ENCODE data around the gene COL4A2. TPM values are rescaled to one million over a fixed set of nuclear protein-coding genes. Genes with fewer than 3 reads are reported as not detected.
"Not testable (repeated sequence)": the region's sequence is repeated elsewhere in the genome, so short reads cannot be mapped to it uniquely, and the experiment has no call there.

The COL4A2 gene
- polyA plus RNA-seq, 12 donors: 347 to 994 (median 444) TPM

DNA sequence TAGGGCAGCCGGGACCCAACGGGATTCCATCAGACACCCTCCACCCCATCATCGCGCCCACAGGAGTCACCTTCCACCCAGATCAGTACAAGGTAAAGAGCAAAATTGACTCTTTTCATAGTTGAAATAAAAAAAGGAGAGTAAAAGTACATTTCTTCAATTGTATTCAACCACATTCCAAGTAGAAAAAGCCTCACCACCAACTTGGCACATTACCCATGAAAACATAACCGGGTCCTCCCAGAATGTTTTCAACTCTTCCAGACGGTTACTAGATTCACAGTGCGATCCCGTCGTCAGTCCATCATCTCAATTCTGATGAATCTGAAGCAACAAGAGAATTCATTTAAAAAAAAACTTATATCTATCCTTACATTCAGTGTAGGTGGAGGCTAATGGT, 129.2 kb downstream of the COL4A2 start:
- no peak for DNase-seq

DNA sequence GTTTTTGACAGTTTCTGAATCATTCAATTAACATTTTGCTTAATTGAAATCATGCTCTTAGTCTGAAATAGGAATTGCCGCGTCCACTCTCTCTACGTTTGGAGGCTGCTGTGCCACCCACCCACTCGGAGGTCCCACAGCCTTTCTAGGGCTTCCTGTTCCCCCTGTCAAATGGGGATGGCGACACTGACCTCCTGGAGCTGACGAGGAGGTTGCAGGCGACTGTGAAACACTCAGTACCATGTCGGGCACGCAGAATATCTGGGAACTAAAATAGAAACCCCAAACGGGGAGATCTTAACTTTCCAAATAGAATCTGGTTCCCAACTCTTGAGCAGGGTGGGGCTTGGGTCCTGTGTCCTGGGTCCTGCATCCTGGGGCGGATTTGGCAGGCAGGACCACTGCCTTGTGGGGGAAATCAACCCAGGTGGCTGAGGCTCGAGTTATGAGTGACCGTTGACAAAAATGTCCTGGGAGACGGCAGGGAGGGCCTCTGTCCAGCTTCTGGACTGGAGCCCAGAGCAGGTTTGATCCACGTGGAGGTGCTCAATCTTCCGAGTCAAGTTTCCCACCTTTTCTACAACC, 129.8 kb downstream of the COL4A2 start:
- no peak for DNase-seq

DNA sequence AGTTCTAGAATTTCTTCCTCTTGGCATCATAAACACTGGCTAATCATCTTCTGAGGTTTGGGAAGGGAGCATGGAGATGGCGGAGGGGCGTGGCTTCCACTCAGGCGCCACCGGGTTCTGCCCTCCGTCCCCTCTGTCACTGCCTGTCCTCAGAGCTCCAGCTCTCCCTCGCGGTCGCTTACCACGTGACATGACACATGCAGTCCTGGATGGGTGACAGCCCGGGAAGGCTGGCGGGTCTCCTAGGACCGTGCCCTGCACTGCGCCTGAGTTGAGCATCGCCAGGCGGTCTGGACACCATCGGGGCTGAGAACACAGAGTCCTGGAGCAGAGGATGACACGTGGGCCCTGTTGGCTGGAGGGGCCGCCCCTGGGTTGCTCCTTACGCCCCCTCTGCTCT, 131.1 kb downstream of the COL4A2 start:
- DNase-seq: no peak

DNA sequence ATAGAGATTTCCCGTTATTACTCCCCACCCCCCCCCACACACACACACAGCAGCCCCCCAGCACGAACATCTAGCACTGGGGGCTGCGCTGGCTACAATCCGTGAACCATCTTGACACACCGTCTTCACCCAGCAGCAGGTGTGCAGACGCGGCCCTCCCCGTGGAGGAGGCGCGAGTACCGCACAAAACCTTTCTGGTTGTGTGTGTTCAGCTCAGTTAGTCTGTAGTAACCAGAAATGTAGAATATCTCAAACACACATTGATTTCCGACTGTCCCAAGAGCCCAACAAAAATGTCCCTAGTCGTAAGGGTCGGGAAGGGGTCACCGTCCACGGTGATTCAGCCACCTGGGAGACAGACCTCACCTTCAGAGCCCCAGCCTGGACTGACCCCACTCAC, 131.7 kb downstream of the COL4A2 start:
- DNase-seq: no peak

DNA sequence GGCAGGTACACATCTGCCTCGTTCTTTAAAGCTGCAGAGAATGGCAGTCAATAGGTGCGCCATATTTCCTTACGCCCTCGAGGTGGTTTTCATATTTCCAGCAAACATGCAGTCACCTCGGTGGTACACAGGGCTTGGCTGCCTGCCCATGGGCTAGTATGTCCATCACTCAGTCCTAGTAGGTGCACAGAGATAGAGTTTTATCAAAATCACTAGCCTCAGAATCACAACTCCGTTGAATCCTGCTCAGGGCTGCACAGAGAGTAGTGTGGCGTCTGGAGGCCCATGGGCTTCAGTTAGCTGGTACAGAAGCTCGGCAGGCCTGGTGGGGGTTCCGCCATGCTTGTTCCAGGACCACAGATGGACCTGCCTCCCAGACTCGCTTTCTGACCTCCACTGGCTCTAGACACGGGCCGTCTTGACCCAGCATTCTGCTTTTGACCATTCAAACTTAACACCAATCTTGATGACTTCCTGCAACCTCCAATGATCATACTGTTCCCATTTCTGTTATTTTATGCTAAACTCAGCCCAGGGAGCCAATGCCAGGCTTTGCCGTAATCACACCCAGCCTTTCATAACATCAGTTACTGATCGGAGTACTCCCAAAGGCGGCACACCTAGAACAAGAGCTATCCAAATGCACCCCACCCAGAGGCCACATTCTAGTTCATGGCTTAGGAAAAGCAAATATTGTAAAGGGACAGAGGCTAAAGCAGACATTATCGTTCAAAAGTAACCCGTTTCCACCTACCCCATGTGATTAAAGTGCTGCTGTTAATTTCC, 134.1 kb downstream of the COL4A2 start:
- DNase-seq: no peak

DNA sequence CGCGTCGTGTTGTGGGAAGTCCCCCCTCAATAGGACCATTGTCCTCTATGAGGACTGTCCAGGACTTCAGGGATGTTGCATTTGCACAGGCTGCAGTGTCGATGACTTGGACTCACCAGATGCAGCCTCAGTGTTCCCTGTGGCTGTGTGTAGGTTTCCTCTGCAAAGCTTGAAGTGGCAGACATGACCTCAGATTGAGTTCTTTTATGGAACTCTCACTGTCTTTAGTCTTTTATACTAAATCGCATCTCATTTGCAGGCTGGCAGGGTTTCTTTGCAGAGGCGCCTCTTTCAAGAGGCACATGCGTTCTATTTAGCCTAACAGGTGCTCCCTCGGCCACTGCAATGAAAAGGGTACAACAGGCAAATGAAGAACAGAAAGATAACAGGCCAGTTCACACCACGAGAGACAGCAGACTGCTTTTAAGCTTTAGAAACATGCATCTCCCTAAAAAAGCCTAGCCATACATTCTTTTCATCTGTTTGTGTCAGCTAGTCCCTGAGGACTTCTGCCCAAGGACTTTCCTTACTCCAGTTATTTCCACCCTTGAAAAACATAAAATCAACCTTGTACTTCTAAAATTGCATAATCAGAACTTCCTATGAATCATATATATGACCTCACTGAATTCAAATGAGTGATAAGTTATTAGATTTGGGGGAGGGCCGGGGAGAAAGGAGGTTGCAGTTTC, 136.0 kb downstream of the COL4A2 start:
- DNase-seq: no peak

DNA sequence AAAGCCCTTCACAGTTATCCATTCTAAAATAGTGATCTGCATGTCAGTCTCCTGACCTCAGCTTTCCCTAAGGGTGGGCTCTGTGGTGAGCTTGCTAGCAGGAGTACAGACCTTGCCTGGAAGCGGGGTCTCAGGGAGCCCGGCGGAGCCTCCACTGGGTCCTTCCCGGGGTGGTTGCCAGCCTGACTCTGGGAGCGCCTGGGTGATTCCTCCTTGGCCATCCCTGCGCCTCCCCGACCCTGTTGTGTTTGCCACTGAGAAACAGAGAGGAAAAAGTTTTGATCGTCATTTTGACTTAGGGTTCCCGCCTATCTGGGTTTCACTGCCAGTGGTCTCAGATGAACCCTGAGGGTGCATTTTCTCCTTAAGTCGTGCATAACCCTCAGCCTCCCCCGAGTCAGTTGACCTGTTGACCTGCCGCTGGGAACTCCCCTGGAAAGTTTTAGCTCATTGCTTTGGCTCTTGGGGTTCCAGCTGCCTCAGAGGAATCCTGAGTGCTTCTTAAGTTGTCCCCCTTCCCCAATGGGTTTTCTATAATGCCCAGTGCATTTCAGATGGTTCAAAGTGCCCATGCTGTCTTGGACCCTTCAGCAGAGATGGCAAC, 136.6 kb downstream of the COL4A2 start:
- no peak for DNase-seq

DNA sequence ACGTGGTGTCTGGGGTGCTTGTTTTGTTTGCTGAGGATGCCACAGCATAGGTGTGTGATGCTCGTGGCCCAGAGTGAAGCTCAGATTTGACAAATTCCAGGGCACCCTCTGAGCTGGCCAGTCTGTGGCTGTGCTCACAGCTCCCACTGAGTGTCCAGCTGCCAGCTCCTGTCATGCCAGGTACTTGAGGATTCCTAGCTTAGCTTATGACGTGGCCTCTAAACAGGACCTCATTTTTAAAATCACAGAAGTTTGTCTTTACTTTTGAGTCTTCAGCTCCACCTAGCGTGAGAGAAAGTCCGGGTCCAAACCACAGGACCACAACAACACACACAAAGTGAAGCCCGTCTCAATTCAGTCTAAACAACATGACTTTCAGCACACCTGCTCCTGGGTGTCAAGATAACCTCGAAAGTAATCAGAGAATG, 137.2 kb downstream of the COL4A2 start:
- no peak for DNase-seq

DNA sequence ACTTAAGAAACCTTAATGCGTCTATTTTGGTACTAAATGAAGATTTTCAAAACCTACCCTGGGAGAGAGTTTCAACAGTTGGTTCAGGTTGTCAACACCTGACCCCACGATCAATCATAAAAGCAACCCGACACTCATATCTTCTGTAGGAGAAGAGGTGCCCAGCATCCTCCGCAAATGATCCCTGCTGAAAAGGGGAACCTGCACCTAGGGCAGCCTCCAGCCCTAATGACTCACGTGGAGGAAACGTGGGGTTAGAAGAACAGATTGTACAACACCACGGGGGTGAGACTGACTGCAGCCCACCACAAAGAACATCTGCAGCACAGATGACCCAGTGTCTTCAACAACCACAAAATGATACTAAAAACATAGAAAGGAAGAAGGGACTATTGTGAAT, 138.1 kb downstream of the COL4A2 start:
- DNase-seq: no peak

DNA sequence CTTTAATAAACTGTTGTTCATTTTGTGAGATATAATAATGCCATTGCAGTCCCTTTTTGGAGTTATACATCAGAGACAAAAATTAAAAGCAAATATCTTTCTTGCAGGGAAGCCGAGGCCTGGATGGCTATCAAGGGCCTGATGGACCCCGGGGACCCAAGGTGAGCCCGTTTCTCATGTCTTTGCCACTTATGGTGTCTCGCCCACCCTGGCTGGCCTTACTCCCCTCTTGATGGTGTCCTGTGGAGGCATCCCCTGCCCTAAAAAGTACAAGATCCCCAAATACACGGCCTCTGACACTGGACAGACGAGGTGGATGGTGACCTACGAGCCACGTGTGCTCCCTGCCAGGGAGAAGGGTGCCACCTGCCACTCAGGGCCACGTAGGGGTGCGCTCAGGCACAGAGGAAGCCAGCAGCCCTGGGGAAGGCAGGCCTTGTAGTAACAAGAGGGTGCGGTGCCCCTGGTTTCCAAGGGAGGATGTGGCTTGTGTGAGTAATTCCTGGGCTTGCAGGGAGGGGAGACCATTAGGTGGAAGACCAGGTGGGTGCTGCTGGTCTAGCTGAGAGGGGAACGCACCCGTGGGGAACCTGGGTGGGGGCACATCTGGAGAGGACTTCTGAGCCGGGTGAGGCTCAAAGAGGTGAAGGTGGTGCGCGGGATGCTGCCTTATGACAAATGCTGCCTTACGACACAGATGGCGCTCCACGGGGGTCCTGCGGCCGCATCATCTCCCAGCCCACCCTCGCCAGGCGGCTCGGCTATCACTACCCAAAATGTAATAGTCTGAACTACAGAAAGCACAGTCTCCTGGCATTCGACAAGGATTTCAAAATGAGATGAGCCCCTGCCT, 138.9 kb downstream of the COL4A2 start:
- DNase-seq: no peak

DNA sequence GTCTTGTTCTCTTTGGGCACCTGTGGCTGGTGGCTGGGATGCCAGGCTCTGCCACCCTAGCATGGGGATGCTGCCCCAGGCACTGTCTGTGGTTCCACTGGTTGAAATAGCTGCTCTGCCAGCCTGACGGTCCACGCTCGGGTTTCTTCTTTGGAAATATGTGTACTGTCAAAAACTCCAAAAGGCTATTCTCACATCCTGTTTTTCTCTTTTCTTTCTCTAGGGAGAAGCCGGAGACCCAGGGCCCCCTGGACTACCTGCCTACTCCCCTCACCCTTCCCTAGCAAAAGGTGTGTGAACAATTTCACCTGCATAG, 139.4 kb downstream of the COL4A2 start:
- DNase-seq: no peak

DNA sequence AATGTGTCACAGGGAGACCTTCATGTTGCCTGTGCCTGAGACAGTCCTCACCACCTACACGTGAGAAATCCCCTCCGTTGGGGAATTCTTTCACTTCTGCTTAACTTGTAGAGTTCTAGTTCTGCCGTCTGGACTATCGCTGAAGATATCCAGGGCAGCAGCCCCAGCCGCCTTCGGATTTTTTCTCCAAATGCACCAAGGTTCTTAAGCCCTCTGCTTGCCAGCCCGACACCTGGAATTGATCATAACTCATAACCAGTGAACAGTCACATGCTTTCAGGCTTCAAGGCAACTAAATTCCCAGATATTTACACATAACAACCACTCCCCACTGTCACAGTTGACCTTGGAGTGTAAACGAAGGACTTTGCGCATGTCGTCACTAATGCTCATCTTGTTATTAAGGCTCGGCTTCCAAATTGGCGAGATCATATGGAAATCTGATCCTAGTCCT, 140.0 kb downstream of the COL4A2 start:
- DNase-seq: no peak

DNA sequence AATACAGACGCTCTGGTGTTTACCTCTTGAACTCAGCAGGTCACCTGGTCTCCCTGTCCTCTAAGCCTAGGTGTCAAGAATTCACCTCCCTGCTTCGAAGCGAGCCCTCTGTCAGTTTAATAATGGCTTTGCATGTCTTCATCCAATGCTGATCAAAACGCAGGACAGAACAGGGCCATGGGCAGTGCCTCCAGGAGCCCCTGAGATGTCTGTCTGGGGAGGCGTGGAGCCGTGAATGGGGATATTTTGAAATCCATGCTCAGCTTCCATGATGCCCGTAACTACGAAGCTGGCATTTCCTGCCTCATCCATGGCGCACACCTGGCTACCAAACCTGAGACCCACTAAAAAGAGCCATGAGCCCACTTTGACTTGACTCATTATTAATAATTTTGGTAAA, 140.7 kb downstream of the COL4A2 start:
- no peak for DNase-seq

DNA sequence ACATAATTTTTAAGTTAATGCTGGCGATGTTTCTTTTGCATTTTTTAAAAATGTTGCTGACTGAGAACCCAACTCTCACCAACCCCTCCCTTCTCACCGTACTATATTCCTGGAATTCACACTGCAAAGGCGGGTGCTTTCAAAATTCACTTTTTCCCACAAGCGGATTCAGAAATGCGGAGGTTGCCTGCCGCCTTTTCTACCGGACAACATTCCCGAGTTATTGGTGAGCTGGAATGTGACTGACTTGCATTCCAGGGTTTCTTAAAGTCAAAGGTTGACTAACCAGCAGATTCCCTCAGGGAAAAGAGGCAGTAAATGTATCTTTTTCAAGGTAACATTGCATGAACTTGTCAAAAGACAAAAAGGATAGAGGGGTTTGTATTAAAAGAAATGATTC, 141.1 kb downstream of the COL4A2 start:
- no peak for DNase-seq

DNA sequence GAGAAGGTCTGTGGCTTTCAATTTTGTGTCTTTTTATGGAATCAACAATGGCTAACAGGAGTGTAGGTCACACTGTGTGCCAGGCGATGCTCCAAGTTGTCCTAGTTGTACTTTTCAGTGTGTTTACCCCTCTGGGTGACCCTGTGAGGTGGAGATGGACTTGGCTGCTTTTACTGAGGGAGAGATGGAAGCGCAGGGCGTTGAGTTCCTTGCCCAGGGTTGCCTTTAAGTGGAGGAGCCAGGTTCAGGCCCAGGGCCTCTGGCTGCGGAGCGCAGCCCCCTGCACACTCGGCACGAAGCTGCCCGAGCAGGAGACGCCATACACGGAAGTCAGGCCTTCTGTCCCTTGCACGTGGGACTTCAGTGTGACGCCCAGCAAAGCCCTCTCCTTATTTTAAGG, 141.6 kb downstream of the COL4A2 start:
- no peak for DNase-seq

DNA sequence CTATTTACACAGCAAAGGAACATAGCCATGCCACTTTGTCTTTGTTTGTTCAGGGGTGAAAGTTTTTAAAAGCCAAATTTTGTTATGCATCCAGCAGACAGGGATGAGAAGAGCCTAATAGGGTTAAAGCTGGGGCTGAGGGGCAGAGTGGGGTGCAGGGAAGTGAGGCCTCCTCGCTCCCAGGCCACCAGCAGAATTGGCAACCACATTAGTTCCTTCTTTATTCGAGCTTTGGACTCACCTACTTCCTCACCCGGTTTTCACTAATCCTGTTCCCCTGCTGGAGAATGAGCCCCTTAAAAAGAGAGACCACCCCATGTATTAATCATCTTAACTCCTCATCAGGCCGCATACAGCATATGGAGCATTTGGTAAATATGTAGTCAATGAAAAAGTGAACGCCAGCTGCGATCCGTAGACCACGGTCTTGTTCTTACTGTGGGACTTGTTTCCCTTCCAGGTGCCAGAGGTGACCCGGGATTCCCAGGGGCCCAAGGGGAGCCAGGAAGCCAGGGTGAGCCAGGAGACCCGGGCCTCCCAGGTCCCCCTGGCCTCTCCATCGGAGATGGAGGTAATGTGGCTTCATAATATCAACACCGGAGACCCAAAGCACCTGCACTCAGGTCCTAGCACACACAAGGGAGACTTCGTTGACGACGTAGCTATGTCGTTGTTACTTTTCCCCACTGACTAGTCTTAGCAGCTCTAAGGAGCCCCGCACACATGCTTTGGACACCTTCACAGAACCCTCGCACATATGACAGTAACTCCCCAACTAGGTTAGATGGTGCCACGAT, 142.3 kb downstream of the COL4A2 start:
- no peak for DNase-seq

DNA sequence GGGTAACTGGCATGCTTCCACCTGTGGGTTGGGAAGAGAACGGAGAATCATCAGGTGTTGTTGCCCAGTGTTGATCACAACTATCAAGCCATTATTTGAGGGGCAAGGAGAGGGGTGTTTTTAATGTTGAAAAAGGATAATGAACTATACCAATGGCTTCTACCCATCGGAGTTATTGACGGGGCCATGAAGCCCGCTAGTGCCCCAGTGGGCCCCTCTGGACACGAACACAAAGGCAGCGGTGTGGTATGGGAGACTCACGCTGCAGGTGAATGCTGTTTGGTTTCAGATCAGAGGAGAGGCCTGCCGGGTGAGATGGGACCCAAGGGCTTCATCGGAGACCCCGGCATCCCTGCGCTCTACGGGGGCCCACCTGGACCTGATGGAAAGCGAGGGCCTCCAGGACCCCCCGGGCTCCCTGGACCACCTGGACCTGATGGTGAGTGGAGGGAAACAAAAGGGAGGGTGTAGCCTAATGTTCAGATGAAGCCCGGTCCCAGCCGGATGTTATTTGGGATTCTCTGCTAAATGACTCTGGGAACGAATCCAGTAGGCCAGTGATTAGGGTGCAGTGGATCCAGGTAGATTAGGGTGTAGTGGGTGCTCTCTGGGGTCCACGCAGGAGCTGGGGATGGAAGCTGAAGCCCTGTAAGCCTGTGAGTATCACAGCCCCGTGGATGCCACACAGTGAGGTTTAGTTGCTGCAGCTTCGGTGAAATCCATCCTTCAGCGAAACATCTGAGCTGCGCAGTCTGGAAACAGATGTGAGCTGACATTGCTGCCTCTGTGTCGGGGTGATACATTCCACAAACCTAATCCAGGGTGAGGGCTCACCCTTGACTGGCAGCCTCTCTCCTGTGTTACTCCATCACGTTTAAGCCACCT, 143.2 kb downstream of the COL4A2 start:
- no peak for DNase-seq

DNA sequence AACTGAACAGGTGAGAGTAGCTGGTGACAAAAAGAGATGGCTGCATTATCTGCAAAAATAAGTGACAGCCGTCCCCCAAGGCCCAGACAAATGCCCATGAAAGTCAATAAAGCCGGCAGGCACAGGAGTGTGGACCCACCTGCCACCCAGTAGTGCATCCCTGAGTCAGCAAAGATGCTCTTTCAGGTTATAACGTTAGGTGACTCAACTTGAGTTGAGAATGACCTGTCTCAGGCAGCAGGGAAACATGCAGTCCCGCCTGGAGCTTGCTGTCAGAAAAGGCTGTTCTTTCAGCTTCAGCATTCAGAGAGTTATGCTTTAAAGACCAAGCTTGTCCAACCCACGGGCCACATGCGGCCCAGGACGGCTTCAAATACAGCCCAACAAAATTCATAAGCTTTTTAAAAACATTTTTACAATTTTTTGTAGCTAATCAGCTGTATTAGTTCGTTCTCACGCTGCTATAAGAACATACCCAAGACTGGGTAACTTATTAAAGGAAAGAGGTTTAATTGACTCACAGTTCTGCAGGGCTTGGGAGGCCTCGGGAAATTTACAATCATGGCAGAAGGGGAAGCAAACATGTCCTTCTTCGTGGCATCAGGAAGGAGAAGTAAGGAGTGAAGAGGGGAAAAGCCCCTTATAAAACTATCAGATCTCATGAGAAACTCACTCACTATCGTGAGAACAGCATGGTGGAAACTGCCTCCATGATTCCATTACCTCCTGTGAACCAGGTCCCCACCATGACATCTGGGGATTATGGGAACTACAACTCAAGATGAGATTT, 144.1 kb downstream of the COL4A2 start:
- DNase-seq: no peak

DNA sequence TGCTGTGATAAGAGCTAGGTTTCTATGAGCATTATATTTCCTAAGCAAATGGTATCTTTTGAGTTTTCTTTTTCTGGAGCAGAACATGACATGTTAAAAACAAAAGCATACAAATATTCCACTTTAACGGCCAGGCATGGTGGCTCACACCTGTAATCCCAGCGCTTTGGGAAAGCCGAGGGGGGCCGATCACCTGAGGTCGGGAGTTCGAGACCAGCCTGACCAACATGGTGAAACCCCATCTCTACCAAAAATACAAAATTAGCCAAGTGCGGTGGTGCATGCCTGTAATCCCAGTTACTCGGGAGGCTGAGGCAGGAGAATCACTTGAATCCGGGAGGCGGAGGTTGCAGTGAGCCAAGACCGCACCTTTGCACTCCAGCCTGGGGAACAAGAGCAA, 146.0 kb downstream of the COL4A2 start:
- DNase-seq: not testable (repeated sequence)
